ENCODE measurements around the gene AFG3L2. TPM values are rescaled to one million over a fixed set of nuclear protein-coding genes. Genes with fewer than 3 reads are reported as not detected.

Gene AFG3L2
- total and polyA plus RNA-seq, 2 of the 8 experiments (the other 6 are each of a cell fraction or from before 2014, with no cell fraction given) = 29.7 to 84.8 TPM

- no peak for TF ChIP-seq USF2 (IDR thresholded peaks at IDR 0.05; ENCODE audit: low read length)
- no peak for TF ChIP-seq SIN3A (conservative IDR thresholded peaks at IDR 0.05 in 1 of 2, IDR thresholded peaks at IDR 0.05 in 1 of 2; ENCODE audit: low read depth in 1 of 2, low read length in 2 of 2)
- no peak for TF ChIP-seq BACH1 (IDR thresholded peaks at IDR 0.05; ENCODE audit: low read length)
- no peak for TF ChIP-seq BRCA1 (IDR thresholded peaks at IDR 0.05; ENCODE audit: low read depth, low read length)
- no peak for TF ChIP-seq SP2 (IDR thresholded peaks at IDR 0.05; ENCODE audit: low read length)
- no peak for TF ChIP-seq GABPA (IDR thresholded peaks at IDR 0.05; ENCODE audit: borderline replicate concordance, insufficient read depth, low read length)
- TF ChIP-seq KDM1A (IDR thresholded peaks at IDR 0.05; ENCODE audit: borderline replicate concordance, low read length) = no peak
Measured at GRCh38 chr18:12373116-12373770, 3.8 kb downstream of the AFG3L2 start (continued).

All from H1 (cell line).